GM18867 (cell line): ENCODE measurements around the gene TERT.
A peak's percentile ranks its signal among the peaks of the same experiment; 100 is the strongest.

ENCODE experiments used
- ATAC-seq: cut with Tn5 transposase; IDR thresholded peaks from one replicate; pipeline ENCODE4 v1.9.1; 2021; ENCODE audit warnings: mild to moderate bottlenecking, moderate library complexity; ENCODE audit not compliant: unreplicated experiment

TERT gene

DNA sequence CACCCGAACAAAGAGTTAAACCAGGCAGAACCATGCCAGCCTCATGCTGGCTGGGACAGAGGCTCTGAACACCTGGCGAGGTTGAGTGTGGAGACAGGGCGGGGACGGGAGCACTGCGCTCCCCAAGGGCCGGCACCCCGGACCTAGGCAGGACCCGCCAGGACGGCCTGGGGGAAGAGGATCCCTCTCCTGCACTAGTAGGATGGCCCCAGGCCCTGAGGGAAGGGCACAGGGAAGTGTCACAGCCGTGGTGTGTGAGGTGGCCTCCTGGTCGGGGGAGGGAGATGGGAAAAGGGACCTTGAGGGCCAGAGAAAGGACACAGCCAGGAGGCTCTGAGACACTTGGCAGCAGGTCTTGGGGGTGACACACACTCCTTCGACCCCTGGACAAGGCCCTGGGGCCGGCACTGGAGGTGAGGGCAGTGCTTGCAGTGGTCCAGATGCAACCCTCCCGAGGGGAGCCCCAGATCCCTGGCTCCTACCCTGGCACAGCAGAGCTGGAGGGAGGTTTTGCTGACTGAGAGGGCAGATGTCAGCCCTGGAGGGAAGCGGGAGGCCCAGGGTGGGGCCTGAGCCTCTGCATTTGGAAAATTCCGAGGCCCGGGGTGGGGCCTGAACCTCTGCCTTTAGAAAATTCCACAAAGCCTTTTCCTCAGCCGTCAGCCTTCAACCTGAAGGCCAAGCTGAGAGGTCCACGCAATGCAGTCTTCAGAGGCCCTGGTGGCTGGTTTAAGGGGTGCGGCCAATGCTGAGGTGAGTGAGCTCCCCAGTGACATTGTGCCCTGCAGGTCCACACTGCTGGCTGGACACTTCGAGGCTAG lies 24.8 kb upstream of the TERT start:
- no peak for ATAC-seq

GRCh38 chr5:1318659-1319251 lies 23.9 kb upstream of the TERT start:
- no peak for ATAC-seq

DNA sequence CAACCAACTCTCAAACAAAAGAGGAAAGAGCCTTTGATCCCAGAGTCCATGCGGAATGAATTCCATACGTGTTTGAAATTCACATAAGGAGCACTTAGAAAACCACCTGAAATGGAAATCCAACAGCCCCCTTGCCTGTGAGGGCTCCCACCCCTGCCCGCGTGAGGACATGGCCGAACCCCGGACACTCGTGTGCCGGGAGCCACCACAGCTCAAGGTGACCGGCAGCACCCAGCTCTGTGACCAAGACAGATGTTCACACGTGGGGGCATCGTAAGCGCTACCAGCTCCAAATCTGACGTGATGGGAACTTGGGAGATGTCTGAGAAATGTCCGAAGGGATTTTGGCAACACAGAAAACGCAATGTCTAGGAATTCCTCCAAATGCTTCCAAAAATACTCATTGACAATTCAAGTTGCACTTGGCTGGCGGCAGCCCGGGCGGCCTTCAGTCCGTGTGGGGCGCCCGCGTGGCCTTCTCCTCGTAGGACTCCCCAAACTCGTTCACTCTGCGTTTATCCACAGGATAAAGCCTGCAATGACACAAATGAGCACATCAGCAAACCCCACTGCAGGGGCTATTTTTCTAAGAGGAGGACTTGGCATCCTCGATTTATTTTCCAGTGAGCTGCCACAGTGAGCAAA lies 23.2 kb upstream of the TERT start:
- no peak for ATAC-seq

DNA sequence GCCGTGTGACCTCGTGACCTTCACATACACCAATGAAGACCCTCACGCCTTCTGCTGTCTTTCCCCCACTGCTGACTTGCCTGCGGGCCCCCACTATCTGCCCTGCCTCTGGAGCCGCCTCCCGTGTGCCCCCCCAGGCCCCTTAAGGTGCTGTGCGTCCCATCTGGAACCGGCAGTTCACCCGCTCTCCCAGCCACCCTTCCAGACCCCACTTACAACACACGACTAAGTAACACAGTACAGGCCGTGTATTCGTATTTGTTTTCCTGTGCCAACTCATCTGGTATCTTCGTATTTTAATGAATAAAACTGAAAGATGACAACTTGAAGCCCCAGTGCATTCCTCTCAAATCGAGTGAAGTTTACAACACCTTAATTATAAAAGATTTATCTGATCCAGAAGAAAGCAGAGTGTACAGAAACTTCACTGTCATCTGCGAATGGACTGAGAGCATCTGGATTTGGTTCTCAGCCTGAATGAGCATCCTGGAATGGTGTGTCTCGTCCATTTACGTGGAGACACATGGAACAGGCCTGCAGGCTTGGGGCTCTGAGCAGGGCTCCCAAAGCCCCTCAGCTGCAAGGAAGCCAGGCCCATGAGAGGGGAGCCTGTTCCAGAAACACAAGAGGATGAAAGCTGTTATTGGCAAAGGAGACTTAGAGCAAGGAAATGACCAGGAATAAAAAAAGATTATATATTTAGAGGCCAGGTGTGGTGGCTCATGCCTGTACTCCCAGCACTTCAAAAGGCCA lies 21.9 kb upstream of the TERT start:
- ATAC-seq = no peak

GRCh38 chr5:1315709-1316587 lies 21.1 kb upstream of the TERT start:
- ATAC-seq = peak; percentile 61

DNA sequence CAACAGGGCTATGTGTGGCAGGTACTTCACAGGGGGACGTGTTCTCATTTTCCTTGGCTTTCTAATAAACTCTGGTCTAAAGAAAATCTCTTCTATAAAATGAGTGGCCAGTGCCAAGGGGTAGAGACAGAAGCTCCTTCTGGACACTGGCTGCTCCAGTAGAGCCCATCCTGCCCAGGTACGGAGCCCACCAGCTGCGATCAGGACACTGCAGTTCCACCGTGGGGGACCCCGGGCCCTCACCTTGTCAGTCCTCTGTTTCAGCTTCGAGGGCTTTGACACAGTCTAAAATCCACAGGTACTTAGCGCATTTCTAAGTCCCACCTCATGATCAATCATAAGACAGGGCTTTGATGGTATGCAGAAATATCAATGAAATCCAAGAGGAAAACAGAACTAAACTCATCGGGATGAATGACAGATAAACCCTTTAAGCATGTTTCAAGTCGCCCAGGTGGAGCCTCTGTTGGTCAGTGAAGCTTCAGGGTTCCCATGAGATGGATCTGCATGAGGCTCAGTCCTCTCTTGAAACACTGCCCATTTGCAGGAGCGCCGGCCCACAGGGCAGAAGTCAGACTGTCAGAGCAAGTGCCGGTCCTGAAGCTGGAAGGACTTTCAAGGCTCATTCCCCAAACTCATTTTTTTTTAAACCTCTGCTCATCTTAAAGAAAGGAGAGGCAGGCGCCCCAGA lies 20.3 kb upstream of the TERT start:
- no peak for ATAC-seq

DNA sequence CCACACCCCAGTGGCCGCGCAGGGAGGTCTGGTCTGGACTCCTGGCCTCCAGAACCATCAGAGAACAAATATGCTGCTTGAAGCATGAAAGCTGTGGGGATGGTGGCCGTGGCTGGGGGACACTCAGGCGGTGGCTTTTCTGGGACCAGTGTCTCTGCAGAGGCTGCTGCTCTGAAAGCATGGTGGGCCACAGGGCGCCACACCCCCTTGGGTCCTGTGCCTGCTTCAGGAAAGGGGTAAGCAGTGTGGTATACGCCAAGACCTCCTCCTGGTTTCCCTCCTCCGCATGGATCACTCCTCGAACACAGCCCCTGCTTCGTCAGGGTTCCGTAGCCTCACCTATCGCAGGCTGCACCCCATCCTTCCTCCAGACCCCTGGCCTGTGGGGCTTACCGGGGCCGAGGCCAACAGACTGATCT lies 19.7 kb upstream of the TERT start:
- no peak for ATAC-seq

- peak; percentile 74 for ATAC-seq
Measured at GRCh38 chr5:1312993-1313833, 18.3 kb upstream of the TERT start.

- ATAC-seq = no peak
Measured at GRCh38 chr5:1312206-1312605, 17.3 kb upstream of the TERT start.

DNA sequence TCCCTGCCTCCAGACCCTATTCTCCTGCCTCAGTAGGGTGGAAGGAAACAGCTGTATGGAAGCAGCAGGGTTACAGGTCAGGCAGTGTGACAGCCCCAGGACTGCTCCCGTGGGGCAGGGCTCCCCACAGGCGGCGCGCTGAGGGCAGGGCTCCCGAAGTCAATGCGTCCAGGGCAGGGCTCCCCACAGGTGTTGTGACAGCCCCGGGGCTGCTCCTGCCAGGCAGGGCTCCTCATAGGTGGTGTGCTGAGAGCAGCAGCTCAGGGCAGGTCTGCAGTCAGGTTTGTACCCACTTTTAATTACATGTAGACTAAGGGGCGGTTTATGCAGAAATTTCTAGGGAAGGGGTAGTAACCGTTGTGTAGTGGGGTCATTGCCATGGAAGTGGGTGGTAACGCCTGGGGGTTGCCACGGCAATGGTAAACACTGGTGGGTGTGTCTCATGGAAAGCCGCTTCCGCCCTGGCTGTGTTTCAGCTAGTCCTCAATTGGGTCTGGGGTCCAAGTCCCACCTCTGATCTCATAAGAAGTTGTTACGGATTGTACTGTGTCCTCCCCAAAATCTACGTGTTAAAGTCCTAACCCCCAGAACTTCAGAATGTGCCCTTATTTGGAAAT lies 16.7 kb upstream of the TERT start:
- no peak for ATAC-seq

GRCh38 chr5:1310118-1310517 lies 15.2 kb upstream of the TERT start:
- ATAC-seq = no peak

- ATAC-seq = no peak
Measured at GRCh38 chr5:1304033-1304432, 9.2 kb upstream of the TERT start.

- ATAC-seq = no peak
Measured at GRCh38 chr5:1302258-1302657, 7.4 kb upstream of the TERT start.

- no peak for ATAC-seq
Measured at GRCh38 chr5:1300581-1301083, 5.8 kb upstream of the TERT start.

GRCh38 chr5:1299961-1300360 lies 5.1 kb upstream of the TERT start:
- ATAC-seq = no peak

- no peak for ATAC-seq
Measured at GRCh38 chr5:1299511-1299850, 4.6 kb upstream of the TERT start.

DNA sequence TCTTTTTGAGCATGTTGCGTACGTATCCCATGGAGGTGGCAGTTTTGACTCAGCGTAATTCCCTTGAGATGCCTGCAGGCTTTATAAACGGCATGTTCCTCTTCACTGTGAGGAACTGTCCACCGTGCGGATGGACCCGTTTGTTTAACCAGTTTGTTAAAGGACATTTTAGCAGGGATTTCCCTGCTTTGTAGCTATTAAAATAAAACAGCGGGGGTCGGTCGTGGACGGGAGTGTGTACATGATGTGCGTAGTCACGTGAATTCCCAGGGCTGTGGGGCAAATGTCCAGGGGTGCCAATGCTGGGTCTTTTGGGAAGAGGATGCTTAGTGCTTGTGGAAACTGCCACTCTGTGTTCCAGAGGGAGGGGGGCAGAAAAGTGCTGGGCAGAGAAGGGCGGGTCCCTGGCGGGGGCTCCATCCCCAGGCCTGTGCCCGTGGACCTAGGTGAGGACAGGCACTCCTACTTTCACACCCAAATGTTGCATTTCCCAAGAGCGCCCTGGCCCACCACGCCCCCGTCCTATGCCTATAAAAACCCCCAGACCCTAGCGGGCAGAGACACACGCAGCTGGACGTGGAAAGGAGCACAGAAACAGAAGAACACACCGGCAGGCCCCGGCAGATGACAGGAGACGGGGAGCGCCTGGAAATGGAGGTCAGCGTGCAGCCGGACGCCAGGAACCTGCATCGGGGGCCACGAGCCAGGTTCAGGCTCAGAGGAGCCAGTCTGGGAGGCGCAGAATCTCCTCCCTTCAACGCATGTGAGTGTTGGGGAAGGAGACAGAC lies 4.0 kb upstream of the TERT start:
- no peak for ATAC-seq
